Panc1 (cell line): ENCODE results near the gene ZMYM3.

Source experiments
- CTCF ChIP-seq: fragments of 450-650 bp; IDR thresholded peaks from 2 replicates; pipeline ENCODE4 v1.5.1; 2017; ENCODE audit warnings: mild to moderate bottlenecking
- SIN3A ChIP-seq: IDR thresholded peaks from 2 replicates; pipeline ENCODE4 v1.6.1; 2012; ENCODE audit warnings: low read depth, mild to moderate bottlenecking, low read length, moderate library complexity, borderline replicate concordance; ENCODE audit not compliant: insufficient read depth

- TF ChIP-seq CTCF (no peak), SIN3A (no peak)
Measured at GRCh38 chrX:71291381-71291780, 37.4 kb upstream of the ZMYM3 start.
